Ishikawa (cell line): Measurements from ENCODE around the gene ADAMTS4.

Experiments
- FOXM1 ChIP-seq: IDR thresholded peaks from 2 replicates; pipeline ENCODE4 v1.6.1; 2012; ENCODE audit warnings: low read depth, borderline replicate concordance
- YY1 ChIP-seq: IDR thresholded peaks from 2 replicates; pipeline ENCODE4 v1.6.1; 2012; ENCODE audit warnings: low read depth

- TF ChIP-seq YY1 (no peak), FOXM1 (no peak)
These were observed 1.7 kb upstream of the ADAMTS4 start for GRCh38 chr1:161200421-161200991.
